ENCODE data around the gene PDZD7.
A peak's percentile ranks its signal among the peaks of the same experiment; 100 is the strongest.

PDZD7 gene

DNA sequence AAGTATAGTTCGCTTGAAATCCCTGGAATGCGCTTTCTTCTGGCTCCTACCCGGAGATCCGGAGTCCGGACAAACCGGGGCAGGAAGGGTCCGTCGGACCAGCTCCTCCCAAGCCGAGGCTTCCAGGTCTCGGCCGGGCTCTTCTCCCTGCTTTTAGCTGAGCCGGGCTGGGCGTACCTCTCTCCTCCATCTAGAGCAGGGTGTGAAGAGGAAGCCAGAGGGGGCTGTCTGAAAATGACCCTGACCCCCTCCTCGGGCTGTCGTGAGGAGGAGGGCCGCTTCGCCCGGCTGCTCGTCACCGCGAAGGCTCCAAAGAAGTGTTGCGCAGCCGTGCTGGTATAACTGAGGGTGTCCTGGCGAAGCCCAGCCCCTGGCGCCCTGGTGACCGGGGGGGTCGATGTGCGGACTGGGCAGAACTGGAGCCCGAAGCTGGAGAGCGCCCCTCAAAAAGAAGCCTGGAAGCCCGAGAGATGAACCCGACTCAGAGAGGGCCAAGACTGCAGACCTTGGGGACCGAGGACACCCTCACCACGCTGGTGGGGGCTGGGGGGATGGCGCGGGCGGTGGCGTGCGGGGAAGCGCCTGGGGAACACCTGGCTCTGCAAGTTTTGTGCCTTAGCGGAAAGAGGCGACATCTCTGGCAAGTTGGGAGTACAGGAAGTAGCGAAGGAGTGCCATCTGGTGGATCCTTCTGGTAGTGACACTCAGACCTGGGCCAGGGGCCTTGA lies 36.6 kb upstream of the PDZD7 start (continued):
- TF ChIP-seq, protein P1, sequence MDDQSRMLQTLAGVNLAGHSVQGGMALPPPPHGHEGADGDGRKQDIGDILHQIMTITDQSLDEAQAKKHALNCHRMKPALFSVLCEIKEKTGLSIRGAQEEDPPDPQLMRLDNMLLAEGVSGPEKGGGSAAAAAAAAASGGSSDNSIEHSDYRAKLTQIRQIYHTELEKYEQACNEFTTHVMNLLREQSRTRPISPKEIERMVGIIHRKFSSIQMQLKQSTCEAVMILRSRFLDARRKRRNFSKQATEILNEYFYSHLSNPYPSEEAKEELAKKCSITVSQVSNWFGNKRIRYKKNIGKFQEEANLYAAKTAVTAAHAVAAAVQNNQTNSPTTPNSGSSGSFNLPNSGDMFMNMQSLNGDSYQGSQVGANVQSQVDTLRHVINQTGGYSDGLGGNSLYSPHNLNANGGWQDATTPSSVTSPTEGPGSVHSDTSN (CRISPR knock-in tag; IDR thresholded peaks at IDR 0.05), result no peak

DNA sequence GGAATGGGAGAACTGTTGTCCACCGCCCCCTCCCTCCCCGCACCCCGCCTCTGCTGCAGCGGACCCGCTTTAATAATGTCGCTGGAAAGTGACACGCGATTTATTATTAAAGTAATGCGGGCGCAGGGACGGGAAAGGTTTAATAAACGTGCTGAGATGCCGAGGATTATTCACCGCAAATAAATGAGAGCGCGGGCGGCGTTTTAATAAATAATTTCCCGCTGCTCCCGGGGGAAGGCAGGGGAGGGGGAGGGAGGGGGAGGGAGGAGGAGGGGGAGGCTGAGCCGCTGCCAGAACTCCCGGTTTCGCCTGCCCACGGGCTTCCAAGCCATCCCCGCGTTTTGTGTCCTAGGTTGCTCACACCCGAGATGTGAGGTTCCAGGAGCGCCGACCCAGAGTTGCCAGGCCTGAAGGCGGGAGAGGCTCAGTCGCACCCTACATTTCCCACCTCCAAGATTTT lies 36.0 kb upstream of the PDZD7 start:
- H3K36me3 ChIP-seq (ENCODE audit: control insufficient read depth in 2 of 2, insufficient read depth in 1 of 2, low read length in 2 of 2), result no peaks in the 10 kb centered on the region
- TF ChIP-seq, protein P2, sequence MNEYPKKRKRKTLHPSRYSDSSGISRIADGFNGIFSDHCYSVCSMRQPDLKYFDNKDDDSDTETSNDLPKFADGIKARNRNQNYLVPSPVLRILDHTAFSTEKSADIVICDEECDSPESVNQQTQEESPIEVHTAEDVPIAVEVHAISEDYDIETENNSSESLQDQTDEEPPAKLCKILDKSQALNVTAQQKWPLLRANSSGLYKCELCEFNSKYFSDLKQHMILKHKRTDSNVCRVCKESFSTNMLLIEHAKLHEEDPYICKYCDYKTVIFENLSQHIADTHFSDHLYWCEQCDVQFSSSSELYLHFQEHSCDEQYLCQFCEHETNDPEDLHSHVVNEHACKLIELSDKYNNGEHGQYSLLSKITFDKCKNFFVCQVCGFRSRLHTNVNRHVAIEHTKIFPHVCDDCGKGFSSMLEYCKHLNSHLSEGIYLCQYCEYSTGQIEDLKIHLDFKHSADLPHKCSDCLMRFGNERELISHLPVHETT (tag by site-specific recombination; IDR thresholded peaks at IDR 0.05), result no peak
- TF ChIP-seq ZNF239 (tag by site-specific recombination; IDR thresholded peaks at IDR 0.05), result 0 out of 2 replicates have a peak, but pooled peaks have one; percentile 3
- TF ChIP-seq ZNF114 (tag by site-specific recombination; IDR thresholded peaks at IDR 0.05), result no peak
- TF ChIP-seq, protein P3, sequence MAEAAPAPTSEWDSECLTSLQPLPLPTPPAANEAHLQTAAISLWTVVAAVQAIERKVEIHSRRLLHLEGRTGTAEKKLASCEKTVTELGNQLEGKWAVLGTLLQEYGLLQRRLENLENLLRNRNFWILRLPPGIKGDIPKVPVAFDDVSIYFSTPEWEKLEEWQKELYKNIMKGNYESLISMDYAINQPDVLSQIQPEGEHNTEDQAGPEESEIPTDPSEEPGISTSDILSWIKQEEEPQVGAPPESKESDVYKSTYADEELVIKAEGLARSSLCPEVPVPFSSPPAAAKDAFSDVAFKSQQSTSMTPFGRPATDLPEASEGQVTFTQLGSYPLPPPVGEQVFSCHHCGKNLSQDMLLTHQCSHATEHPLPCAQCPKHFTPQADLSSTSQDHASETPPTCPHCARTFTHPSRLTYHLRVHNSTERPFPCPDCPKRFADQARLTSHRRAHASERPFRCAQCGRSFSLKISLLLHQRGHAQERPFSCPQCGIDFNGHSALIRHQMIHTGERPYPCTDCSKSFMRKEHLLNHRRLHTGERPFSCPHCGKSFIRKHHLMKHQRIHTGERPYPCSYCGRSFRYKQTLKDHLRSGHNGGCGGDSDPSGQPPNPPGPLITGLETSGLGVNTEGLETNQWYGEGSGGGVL (tag by site-specific recombination; IDR thresholded peaks at IDR 0.05), result peak; percentile 32; the same call in 1 of the 2 replicates
- TF ChIP-seq ZNF76 (tag by site-specific recombination; IDR thresholded peaks at IDR 0.05; ENCODE audit: borderline replicate concordance, low read depth), result 0 out of 2 replicates have a peak, but pooled peaks have one; percentile 3
- CTCF ChIA-PET, result interaction anchor here (0.6 to 6.2 kb wide), 17 partner anchors 8 to 75 kb away, joined by 3 to 61 read pairs (median 5); no protein-coding TSS in a partner anchor
- POLR2A ChIA-PET, result interaction anchor here (1.3 to 2.1 kb wide), 5 partner anchors 9 to 75 kb away, joined by 4 to 25 read pairs (median 6); no protein-coding TSS in a partner anchor
- H3K4me3 ChIP-seq (ENCODE audit: low read depth, low read length), result peak overlapping the region; percentile 49
- peak overlapping the region; percentile 78 for H3K27ac ChIP-seq (ENCODE audit: extremely low read depth, low read depth, low read length)
- no peaks in the 10 kb centered on the region for H3K9me3 ChIP-seq (ENCODE audit: control insufficient read depth, insufficient read depth, low read depth, low read length)
- peaks cover 18% of the 10 kb centered on the region for H3K4me1 ChIP-seq (ENCODE audit: control insufficient read depth, insufficient read depth, low read length)

DNA sequence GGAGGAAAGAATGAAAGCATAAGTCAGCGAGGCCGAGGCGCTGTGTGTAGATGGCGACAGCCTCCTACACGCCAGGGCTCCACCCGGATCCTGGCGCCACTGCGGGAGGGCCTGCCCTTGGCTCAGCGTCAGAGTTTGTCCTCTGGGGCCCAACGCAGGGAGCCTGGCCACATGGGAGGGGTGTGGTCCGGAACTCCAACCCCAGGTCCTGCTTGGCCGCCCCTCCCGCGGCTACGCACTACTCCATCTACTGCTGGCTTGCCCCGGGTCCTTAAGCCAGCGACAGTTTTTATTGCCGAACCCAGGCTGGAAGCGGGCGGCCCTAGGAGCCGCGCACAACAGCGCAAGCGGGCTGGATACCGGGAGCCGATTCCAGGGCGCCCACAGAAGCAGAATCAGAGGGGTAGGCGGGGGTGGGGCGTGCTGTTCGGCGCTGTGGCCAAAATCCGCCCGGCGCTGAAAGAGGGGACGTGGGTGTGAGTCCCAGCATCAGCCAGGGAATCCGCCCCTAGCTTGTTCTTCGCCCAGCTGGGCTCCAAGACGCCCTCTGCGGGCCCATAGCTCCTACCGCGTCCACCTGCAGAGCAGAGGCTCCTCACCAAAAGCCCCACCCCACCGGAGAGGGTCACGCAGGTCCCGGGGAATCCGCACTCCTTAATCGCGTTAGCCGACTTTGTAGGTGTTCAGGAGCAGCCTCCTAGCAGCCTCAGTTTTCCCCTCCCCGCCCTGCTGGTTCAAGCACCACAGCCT lies 35.4 kb upstream of the PDZD7 start:
- CTCF ChIA-PET, result interaction anchor here (0.5 to 6.2 kb wide), 12 partner anchors 9 to 1390 kb away, joined by 3 to 61 read pairs (median 10); no protein-coding TSS in a partner anchor
- Histone ChIP-seq H3K4me1 (ENCODE audit: control insufficient read depth, insufficient read depth, low read length) (peaks cover 22% of the 10 kb centered on the region), H3K27ac (ENCODE audit: extremely low read depth, low read depth, low read length) (peak overlapping the region; percentile 78), H3K9me3 (ENCODE audit: control insufficient read depth, insufficient read depth, low read depth, low read length) (no peaks in the 10 kb centered on the region), H3K4me3 (ENCODE audit: low read depth, low read length) (peak overlapping the region; percentile 27), H3K36me3 (ENCODE audit: control insufficient read depth in 2 of 2, insufficient read depth in 1 of 2, low read length in 2 of 2) (no peaks in the 10 kb centered on the region)
- POLR2A ChIA-PET, result interaction anchor here (0.6 to 2.1 kb wide), 7 partner anchors 8 to 776 kb away, joined by 3 to 25 read pairs (median 4); no protein-coding TSS in a partner anchor
- TF ChIP-seq, protein P4, sequence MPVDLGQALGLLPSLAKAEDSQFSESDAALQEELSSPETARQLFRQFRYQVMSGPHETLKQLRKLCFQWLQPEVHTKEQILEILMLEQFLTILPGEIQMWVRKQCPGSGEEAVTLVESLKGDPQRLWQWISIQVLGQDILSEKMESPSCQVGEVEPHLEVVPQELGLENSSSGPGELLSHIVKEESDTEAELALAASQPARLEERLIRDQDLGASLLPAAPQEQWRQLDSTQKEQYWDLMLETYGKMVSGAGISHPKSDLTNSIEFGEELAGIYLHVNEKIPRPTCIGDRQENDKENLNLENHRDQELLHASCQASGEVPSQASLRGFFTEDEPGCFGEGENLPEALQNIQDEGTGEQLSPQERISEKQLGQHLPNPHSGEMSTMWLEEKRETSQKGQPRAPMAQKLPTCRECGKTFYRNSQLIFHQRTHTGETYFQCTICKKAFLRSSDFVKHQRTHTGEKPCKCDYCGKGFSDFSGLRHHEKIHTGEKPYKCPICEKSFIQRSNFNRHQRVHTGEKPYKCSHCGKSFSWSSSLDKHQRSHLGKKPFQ (tag by site-specific recombination; IDR thresholded peaks at IDR 0.05), result peak; percentile 81
- TF ChIP-seq ZBTB20 (tag by site-specific recombination; IDR thresholded peaks at IDR 0.05) (peak; percentile 100), YY1 (tag by site-specific recombination; IDR thresholded peaks at IDR 0.05) (0 out of 2 replicates have a peak, but pooled peaks have one; percentile 51), KLF9 (tag by site-specific recombination; IDR thresholded peaks at IDR 0.05; ENCODE audit: low read depth) (peak; percentile 88), ZNF501 (tag by site-specific recombination; IDR thresholded peaks at IDR 0.05) (peak; percentile 96), KLF10 (tag by site-specific recombination; IDR thresholded peaks at IDR 0.05) (peak; percentile 98), MYNN (tag by site-specific recombination; IDR thresholded peaks at IDR 0.05; ENCODE audit: borderline replicate concordance) (no peak)
- TF ChIP-seq, protein P5, sequence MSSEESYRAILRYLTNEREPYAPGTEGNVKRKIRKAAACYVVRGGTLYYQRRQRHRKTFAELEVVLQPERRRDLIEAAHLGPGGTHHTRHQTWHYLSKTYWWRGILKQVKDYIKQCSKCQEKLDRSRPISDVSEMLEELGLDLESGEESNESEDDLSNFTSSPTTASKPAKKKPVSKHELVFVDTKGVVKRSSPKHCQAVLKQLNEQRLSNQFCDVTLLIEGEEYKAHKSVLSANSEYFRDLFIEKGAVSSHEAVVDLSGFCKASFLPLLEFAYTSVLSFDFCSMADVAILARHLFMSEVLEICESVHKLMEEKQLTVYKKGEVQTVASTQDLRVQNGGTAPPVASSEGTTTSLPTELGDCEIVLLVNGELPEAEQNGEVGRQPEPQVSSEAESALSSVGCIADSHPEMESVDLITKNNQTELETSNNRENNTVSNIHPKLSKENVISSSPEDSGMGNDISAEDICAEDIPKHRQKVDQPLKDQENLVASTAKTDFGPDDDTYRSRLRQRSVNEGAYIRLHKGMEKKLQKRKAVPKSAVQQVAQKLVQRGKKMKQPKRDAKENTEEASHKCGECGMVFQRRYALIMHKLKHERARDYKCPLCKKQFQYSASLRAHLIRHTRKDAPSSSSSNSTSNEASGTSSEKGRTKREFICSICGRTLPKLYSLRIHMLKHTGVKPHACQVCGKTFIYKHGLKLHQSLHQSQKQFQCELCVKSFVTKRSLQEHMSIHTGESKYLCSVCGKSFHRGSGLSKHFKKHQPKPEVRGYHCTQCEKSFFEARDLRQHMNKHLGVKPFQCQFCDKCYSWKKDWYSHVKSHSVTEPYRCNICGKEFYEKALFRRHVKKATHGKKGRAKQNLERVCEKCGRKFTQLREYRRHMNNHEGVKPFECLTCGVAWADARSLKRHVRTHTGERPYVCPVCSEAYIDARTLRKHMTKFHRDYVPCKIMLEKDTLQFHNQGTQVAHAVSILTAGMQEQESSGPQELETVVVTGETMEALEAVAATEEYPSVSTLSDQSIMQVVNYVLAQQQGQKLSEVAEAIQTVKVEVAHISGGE (tag by site-specific recombination; conservative IDR thresholded peaks at IDR 0.05; ENCODE audit: low read depth), result peak; percentile 51
- TF ChIP-seq, protein P6, sequence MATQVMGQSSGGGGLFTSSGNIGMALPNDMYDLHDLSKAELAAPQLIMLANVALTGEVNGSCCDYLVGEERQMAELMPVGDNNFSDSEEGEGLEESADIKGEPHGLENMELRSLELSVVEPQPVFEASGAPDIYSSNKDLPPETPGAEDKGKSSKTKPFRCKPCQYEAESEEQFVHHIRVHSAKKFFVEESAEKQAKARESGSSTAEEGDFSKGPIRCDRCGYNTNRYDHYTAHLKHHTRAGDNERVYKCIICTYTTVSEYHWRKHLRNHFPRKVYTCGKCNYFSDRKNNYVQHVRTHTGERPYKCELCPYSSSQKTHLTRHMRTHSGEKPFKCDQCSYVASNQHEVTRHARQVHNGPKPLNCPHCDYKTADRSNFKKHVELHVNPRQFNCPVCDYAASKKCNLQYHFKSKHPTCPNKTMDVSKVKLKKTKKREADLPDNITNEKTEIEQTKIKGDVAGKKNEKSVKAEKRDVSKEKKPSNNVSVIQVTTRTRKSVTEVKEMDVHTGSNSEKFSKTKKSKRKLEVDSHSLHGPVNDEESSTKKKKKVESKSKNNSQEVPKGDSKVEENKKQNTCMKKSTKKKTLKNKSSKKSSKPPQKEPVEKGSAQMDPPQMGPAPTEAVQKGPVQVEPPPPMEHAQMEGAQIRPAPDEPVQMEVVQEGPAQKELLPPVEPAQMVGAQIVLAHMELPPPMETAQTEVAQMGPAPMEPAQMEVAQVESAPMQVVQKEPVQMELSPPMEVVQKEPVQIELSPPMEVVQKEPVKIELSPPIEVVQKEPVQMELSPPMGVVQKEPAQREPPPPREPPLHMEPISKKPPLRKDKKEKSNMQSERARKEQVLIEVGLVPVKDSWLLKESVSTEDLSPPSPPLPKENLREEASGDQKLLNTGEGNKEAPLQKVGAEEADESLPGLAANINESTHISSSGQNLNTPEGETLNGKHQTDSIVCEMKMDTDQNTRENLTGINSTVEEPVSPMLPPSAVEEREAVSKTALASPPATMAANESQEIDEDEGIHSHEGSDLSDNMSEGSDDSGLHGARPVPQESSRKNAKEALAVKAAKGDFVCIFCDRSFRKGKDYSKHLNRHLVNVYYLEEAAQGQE (tag by site-specific recombination; IDR thresholded peaks at IDR 0.05), result peak; percentile 39; the same call in 1 of the 2 replicates
